WTC11 (cell line): ENCODE data around the gene TIMM50. TPM values are rescaled to one million over a fixed set of nuclear protein-coding genes. Genes with fewer than 3 reads are reported as not detected.

Experiments used
- ATAC-seq: fragments of 200-7000 bp; cut with Tn5 transposase; 2 replicates; pipeline ENCODE4 v1.10.0; 2021; ENCODE audit warnings: mild to moderate bottlenecking, moderate library complexity
- CTCF ChIA-PET: fragments of 300-600 bp; sonication (Branson Sonifier 250); formaldehyde crosslinking; loops from one replicate; lab custom pipeline; 2021; ENCODE audit warnings: antibody characterized with exemption; lab: Charles Lee
- POLR2A ChIA-PET: fragments of 350-600 bp; sonication (Branson Sonifier 250); formaldehyde crosslinking; loops from one replicate; lab custom pipeline; 2021; ENCODE audit warnings: antibody characterized with exemption; lab: Charles Lee
- DNase-seq: peaks from one replicate; pipeline ENCODE4 v3.0.0; 2021; ENCODE audit warnings: low spot score
- H3K27ac Mint-ChIP-seq: 2 replicates; pipeline ENCODE4 v1.8.0; 2021; ENCODE audit warnings: mixed read lengths
- H3K27me3 Mint-ChIP-seq: 2 replicates; pipeline ENCODE4 v1.8.0; 2021; ENCODE audit warnings: low read depth, mild to moderate bottlenecking, moderate library complexity, mixed read lengths
- H3K36me3 Mint-ChIP-seq: 2 replicates; pipeline ENCODE4 v1.8.0; 2021; ENCODE audit warnings: mixed read lengths
- H3K4me1 Mint-ChIP-seq: 2 replicates; pipeline ENCODE4 v1.8.0; 2022; ENCODE audit warnings: mixed read lengths
- H3K4me3 Mint-ChIP-seq: 2 replicates; pipeline ENCODE4 v1.8.0; 2021; ENCODE audit warnings: mild to moderate bottlenecking, moderate library complexity, mixed read lengths
- H3K9me3 Mint-ChIP-seq: 2 replicates; pipeline ENCODE4 v1.8.0; 2021; ENCODE audit warnings: mixed read lengths
- AFF4 ChIP-seq: sonication (generic); formaldehyde crosslinking; IDR thresholded peaks from 2 replicates; pipeline ENCODE4 v1.8.1; 2023; ENCODE audit warnings: mild to moderate bottlenecking, missing genetic modification reagents, borderline replicate concordance
- ATF3 ChIP-seq: sonication (generic); formaldehyde crosslinking; conservative IDR thresholded peaks from 2 replicates; pipeline ENCODE4 v1.8.1; 2022; ENCODE audit warnings: mild to moderate bottlenecking, missing genetic modification reagents
- CREM ChIP-seq: sonication (generic); formaldehyde crosslinking; IDR thresholded peaks from 2 replicates; pipeline ENCODE4 v1.8.1; 2022; ENCODE audit warnings: mild to moderate bottlenecking, missing genetic modification reagents, moderate library complexity
- FOXP1 ChIP-seq: sonication (generic); formaldehyde crosslinking; IDR thresholded peaks from 2 replicates; pipeline ENCODE4 v1.8.0; 2022; ENCODE audit warnings: missing genetic modification reagents, mild to moderate bottlenecking, moderate library complexity, borderline replicate concordance
- IRF2 ChIP-seq: sonication (generic); formaldehyde crosslinking; IDR thresholded peaks from 2 replicates; pipeline ENCODE4 v1.8.0; 2022; ENCODE audit warnings: low read depth, missing genetic modification reagents, borderline replicate concordance
- KAT7 ChIP-seq: sonication (generic); formaldehyde crosslinking; IDR thresholded peaks from 2 replicates; pipeline ENCODE4 v1.8.1; 2023; ENCODE audit warnings: missing genetic modification reagents, mild to moderate bottlenecking, borderline replicate concordance
- PRRX2 ChIP-seq: fragments of 250-450 bp; sonication (Bioruptor Pico); IDR thresholded peaks from 2 replicates; pipeline ENCODE4 v1.8.0; 2021; ENCODE audit warnings: mild to moderate bottlenecking
- SOX15 ChIP-seq: fragments of 250-450 bp; sonication (Bioruptor Pico); IDR thresholded peaks from 2 replicates; pipeline ENCODE4 v1.9.0; 2021; ENCODE audit warnings: mild to moderate bottlenecking
- TCF7 ChIP-seq: sonication (generic); formaldehyde crosslinking; IDR thresholded peaks from 2 replicates; pipeline ENCODE4 v1.8.0; 2022; ENCODE audit warnings: mild to moderate bottlenecking, low read depth, missing genetic modification reagents, moderate library complexity
- TEAD1 ChIP-seq: sonication (generic); formaldehyde crosslinking; IDR thresholded peaks from 2 replicates; pipeline ENCODE4 v1.8.0; 2022; ENCODE audit warnings: mild to moderate bottlenecking, missing genetic modification reagents
- TEAD4 ChIP-seq: sonication (generic); formaldehyde crosslinking; IDR thresholded peaks from 2 replicates; pipeline ENCODE4 v1.8.0; 2022; ENCODE audit warnings: mild to moderate bottlenecking, missing genetic modification reagents
- TP53 ChIP-seq: sonication (generic); formaldehyde crosslinking; IDR thresholded peaks from 2 replicates; pipeline ENCODE4 v1.8.1; 2023; ENCODE audit warnings: mild to moderate bottlenecking, missing genetic modification reagents
- USF1 ChIP-seq: sonication (generic); formaldehyde crosslinking; IDR thresholded peaks from 2 replicates; pipeline ENCODE4 v1.8.0; 2022; ENCODE audit warnings: mild to moderate bottlenecking, missing genetic modification reagents
- USF2 ChIP-seq: sonication (generic); formaldehyde crosslinking; IDR thresholded peaks from 2 replicates; pipeline ENCODE4 v1.8.1; 2023; ENCODE audit warnings: mild to moderate bottlenecking, missing genetic modification reagents, moderate library complexity
- ZBTB21 ChIP-seq: sonication (generic); formaldehyde crosslinking; IDR thresholded peaks from 2 replicates; pipeline ENCODE4 v1.8.1; 2023; ENCODE audit warnings: mild to moderate bottlenecking, missing genetic modification reagents, borderline replicate concordance
- ZNF121 ChIP-seq: sonication (generic); formaldehyde crosslinking; IDR thresholded peaks from 2 replicates; pipeline ENCODE4 v1.8.0; 2023; ENCODE audit warnings: missing genetic modification reagents
- ZNF317 ChIP-seq: sonication (generic); formaldehyde crosslinking; IDR thresholded peaks from 2 replicates; pipeline ENCODE4 v1.8.1; 2023; ENCODE audit warnings: low read depth, mild to moderate bottlenecking, moderate library complexity, missing genetic modification reagents, borderline replicate concordance
- ZSCAN18 ChIP-seq: fragments of 250-450 bp; sonication (Bioruptor Pico); IDR thresholded peaks from 2 replicates; pipeline ENCODE4 v2.1.2; 2022; ENCODE audit warnings: mild to moderate bottlenecking, moderate library complexity
- total RNA-seq: library from RNA; stranded (reverse); gene quantifications from 3 replicates; pipeline ENCODE4 v1.2.3, GENCODE V29; 2021

The TIMM50 gene
- total RNA-seq, 1 experiment from 2014 or later: 154 TPM

- Mint-ChIP-seq H3K4me1 (peaks cover 3% of the 10 kb centered on the region; the same call in 1 of the 2 replicates), H3K27ac (no peak overlapping the region), H3K4me3 (no peak overlapping the region)
These were observed 8.7 kb upstream of the TIMM50 start for GRCh38 chr19:39471756-39472536.

GRCh38 chr19:39472746-39473442 is 7.7 kb upstream of the TIMM50 start:
- Mint-ChIP-seq H3K4me1 (peaks cover 3% of the 10 kb centered on the region; the same call in 1 of the 2 replicates), H3K27ac (no peak overlapping the region), H3K9me3 (no peaks in the 10 kb centered on the region), H3K27me3 (no peaks in the 10 kb centered on the region), H3K4me3 (no peak overlapping the region), H3K36me3 (peaks cover 59% of the 10 kb centered on the region)
- DNase-seq (no peak), ATAC-seq (no peak)
- CTCF ChIA-PET: interaction anchor here (2.2 to 3.9 kb wide), 4 partner anchors 25 to 75 kb away, joined by 12 to 66 read pairs (median 37); partner anchors contain the start of genes DLL3 and EID2B
- TF ChIP-seq SOX15 (CRISPR knock-in tag): no peak
- no peak for TF ChIP-seq ATF3 (CRISPR knock-in tag)
- TF ChIP-seq USF2 (CRISPR knock-in tag): no peak
- no peak for TF ChIP-seq AFF4
- no peak for TF ChIP-seq TCF7
- no peak for TF ChIP-seq IRF2
- TF ChIP-seq TP53 (CRISPR knock-in tag): no peak
- no peak for TF ChIP-seq PRRX2 (CRISPR knock-in tag)
- TF ChIP-seq ZBTB21: no peak
- POLR2A ChIA-PET: no interaction called here

More at GRCh38 chr19:39471756-39472536, 8.7 kb upstream of the TIMM50 start:
- POLR2A ChIA-PET: no interaction called here
- DNase-seq (no peak), ATAC-seq (no peak)
- Mint-ChIP-seq H3K9me3 (no peaks in the 10 kb centered on the region), H3K27me3 (no peaks in the 10 kb centered on the region), H3K36me3 (peaks cover 66% of the 10 kb centered on the region)
- CTCF ChIA-PET: no interaction called here
- TF ChIP-seq ZNF317 (no peak), USF1 (CRISPR knock-in tag) (no peak), KAT7 (no peak), CREM (CRISPR knock-in tag) (no peak), FOXP1 (no peak), ZNF121 (CRISPR knock-in tag) (no peak), TEAD1 (no peak), TEAD4 (CRISPR knock-in tag) (no peak), ZSCAN18 (CRISPR knock-in tag) (no peak), PRRX2 (CRISPR knock-in tag) (no peak)
